Limb (tissue), 2 donors: ENCODE results near the gene HTR3E.
"Not testable (repeated sequence)": the region's sequence is repeated elsewhere in the genome, so short reads cannot be mapped to it uniquely, and the experiment has no call there.

Source experiments
- DNase-seq, 2 donors: peaks; one replicate each; pipeline ENCODE4 v3.0.0-alpha.2; 2016; ENCODE audit errors: extremely low spot score in 2 of 2

Gene HTR3E

DNA sequence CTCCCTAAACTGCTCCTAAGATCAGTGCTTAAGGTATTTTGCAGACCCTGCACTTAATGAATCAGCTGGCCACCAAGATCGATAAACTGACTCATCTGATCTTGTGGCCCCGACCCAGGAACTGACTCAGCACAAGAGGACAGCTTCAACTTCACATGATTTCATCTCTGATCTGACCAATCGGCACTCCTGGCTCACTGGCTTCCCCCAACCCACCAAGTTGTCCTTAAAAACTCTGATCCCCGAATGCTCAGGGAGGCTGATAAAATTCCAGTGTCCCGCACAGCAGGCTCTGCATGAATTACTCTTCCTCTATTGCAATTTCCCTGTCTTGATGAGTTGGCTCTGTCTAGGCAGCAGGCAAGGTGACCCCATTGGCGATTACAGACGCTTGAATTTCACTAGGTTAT lies 13.5 kb downstream of the HTR3E start:
- no peak for DNase-seq

GRCh38 chr3:184116017-184116416 lies 19.2 kb downstream of the HTR3E start:
- DNase-seq: no peak

DNA sequence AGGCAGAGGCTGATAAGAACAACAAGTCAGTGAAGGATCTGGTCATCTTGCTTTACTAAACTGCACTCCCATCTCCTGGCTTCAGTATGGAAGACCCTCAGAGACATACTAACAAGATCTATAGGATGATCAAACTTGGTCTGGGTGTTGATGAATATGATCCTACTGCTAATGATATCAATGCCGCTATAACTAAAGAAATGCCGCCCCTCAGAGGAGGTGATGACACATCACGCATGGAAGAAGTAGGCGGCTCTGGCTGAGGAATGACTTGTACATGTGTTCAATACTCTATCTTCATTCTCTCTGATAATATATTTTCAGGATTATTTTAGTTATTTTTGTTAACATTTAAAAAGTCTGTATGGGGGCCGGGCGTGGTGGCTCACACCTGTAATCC lies 20.8 kb downstream of the HTR3E start:
- DNase-seq: no peak

- DNase-seq: not testable (repeated sequence)
Observed at GRCh38 chr3:184121031-184121430, 24.2 kb downstream of the HTR3E start.

DNA sequence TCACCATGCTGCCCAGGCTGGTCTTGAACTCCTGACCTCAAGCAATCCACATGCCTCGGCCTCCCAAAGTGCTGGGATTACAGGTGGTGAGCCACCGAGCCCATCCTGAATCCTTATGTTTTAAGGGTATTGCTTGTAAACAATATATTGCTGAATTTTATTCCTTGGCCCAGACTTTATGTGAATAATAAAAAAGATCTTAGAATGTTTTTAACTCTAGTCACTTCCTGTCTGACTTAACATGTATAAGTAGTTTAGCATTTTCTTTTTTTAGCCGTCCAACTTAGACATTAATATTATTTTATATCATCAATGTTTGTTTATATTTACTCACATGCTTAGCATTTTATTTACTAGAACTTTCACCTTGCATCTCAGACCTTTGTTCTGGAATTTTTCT lies 29.1 kb downstream of the HTR3E start:
- no peak for DNase-seq

DNA sequence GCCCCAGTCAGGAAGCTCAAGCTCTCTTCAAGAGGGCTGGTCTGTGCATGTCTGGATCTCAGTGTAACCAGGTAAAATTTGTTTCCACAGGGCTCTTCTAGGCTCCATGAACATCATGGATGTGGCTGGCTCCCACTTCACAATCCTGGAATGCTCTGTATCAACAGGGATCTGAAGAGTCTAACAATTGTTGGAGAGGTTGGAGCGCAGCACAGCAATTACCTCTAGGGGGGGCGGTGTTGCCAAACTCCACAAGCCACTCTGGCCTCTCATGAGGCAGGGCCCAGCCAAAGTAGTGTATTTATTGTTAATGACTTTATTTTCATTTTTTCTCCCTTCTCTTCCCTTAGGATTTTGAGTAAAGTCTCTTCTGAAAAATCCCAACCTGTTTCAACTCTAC lies 32.1 kb downstream of the HTR3E start:
- no peak for DNase-seq

- DNase-seq: no peak
Observed at GRCh38 chr3:184132945-184133344, 36.1 kb downstream of the HTR3E start.

DNA sequence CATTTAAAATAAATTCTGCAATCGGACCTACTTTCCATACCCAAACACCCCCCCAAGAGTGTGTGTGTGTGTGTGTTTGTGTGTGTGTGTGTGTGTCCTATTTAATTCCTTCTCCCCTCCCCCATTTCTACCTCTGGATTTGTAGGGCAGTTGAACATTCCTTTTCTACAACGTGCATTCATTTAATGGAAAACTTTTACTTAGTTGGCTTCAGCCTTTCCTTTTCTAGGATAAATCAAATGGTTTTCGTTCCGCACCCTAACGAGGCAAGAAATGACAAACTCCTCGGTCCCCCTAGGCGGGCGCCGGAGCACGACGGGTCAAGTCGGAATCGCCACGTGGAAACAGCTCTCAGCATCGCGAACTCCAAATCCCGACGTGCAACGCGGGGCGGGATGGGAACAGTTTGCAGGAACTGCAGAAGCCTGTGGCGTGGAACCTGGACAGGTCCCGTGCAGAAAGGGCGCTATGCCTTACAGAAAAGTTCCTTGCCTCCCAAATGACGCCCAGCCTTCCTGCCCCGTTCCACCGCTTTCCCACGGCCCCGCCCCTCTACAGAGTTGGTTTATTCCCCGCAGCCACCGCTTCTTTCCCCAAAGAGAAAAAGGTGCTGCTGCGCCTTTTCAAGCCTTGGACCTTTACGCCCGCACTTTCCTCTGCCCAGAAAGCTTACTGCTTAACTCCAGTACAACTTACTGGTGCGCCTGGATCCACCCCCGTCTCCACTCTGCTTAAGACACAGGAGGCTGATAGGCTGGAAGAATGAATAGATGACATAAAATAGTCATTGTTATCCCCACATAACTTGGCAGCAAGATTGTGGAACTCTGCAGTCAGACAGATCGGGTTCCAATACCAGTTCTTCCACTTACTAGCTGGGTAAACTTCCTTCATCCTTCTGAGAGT lies 37.2 kb downstream of the HTR3E start:
- peak; percentile 82 to 87 for DNase-seq

GRCh38 chr3:184134746-184135148 lies 37.9 kb downstream of the HTR3E start:
- no peak for DNase-seq

- DNase-seq: peak; percentile 93 to 96
Observed at GRCh38 chr3:184135149-184135910, 38.5 kb downstream of the HTR3E start, which contains the start of gene EIF2B5. Gene EIF2B5, plus strand, starts transcription at chr3:184135358. Its CDS starts 28 bp downstream, at chr3:184135386.

DNA sequence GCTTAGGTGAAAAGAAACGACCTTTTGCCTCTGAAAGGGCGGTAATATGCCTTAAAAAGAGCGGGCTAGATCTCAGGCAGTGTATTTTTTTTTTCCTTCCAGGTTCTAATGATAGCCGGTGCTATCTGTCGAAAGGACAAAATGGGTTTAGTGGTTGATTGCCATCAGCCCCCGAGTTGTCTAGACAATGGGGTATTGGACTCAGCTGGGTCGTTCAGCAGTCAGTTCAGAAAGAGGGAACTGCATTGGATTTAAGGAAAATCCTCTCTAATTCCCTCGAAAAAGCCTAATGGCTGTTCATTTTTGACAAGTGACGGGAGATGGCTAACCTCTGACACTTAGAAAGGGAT lies 39.0 kb downstream of the HTR3E start:
- DNase-seq: no peak

GRCh38 chr3:184140436-184140835 lies 43.6 kb downstream of the HTR3E start:
- DNase-seq: no peak

DNA sequence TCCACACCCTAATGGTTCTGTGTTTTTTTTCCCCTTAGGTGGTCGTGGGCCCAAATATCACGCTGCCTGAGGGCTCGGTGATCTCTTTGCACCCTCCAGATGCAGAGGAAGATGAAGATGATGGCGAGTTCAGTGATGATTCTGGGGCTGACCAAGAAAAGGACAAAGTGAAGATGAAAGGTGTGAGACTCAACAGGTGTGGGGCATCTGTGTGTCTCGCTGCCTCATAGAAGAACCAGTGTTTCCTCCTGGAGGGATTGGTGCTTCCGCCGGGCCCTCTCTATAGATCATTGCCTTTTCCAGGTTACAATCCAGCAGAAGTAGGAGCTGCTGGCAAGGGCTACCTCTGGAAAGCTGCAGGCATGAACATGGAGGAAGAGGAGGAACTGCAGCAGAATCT lies 45.3 kb downstream of the HTR3E start:
- DNase-seq: no peak

- DNase-seq: no peak
Observed at GRCh38 chr3:184143327-184143726, 46.5 kb downstream of the HTR3E start.

DNA sequence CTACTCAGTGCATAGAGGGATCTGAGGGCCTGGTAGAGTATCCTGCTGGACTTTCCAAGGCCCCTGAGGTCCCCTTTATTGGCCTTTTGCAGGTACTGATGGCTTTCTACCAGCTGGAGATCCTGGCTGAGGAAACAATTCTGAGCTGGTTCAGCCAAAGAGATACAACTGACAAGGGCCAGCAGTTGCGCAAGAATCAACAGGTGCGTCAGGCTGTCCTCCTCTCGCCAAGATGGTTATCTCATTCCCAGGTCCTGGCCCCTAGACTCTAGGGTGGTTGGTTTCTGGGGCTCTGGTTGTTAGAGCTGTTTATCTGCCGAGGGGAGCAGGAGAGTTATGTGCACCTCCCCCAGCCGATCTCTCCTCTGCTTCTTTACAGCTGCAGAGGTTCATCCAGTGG lies 47.6 kb downstream of the HTR3E start:
- no peak for DNase-seq

DNA sequence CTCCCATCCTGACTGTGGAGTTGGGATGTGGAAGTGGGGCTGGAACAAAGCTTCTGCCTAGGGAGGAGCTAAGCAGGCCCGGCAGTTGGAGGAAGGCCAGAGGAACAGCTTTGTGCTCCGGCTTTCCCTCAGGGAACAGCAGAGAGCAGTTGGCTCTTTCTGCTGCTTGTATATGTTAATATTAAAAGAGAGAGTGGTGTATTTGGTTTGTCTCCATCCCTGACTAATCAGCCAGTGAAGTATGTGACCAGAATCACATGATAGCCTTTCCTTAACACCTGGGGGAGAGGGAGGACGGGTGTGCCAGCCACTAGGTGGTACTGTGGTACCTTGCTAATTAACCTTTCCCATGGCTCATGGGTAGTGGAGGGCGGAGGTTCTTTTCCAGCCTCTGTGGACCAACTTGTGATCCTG lies 48.3 kb downstream of the HTR3E start:
- DNase-seq: peak; percentile 52 to 60

DNA sequence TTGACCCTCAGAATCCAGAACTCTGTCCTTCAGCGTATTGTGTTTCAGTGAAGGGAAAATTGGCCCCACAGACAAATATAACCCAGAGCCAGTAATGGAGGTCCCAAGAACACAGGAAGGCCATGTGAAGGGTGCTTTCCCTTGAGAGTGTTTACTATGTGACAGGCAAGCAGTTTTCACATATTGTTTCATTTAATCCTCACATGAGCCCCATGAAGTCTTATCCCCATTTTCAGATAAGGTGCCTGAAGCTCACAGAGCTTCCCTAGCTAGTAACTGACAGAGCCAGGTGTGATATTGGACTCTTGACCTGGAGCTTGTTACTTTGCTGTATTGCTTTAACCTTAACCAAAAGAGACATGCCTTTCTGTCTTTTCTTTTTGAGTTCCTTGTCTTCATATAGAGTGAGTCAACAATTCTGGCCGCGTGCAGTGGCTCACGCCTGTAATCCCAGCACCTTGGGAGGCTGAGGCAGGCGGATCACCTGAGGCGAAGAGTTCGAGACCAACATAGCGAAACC lies 48.9 kb downstream of the HTR3E start:
- DNase-seq: no peak

GRCh38 chr3:184148076-184148475 lies 51.2 kb downstream of the HTR3E start:
- DNase-seq: no peak

DNA sequence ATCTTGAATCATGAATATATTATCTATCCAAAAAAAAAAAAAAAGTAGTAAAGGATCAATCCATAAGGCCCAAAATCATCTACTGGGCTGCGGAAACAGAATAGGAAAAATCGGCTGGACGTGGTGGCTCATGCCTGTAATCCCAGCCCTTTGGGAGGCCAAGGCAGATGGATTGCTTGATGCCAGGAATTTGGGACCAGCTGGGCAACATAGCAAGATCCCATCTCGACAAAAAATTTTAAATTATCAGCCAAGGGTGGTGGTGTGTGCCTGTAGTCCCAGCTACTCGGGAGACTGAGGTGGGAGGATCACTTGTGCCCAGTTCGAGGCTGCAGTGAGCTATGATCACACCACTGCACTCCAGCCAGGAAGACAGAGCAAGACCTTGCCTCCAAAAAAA lies 52.3 kb downstream of the HTR3E start:
- no peak for DNase-seq

- not testable (repeated sequence) for DNase-seq
Observed at GRCh38 chr3:184149770-184150169, 52.9 kb downstream of the HTR3E start.

- peak; percentile 65 to 78 for DNase-seq
Observed at GRCh38 chr3:184154885-184155643, 58.2 kb downstream of the HTR3E start, which contains the start of gene DVL3. Gene DVL3, plus strand, starts transcription at chr3:184155377. Its CDS starts 259 bp downstream, at chr3:184155636.
